22Rv1 (cell line): ENCODE measurements around the gene ASB15.

Experiments used
- H3K27ac ChIP-seq: fragments of 450-650 bp; 2 replicates; pipeline ENCODE4 v1.5.1; 2017
- ZFX ChIP-seq: fragments of 450-650 bp; IDR thresholded peaks from 2 replicates; pipeline ENCODE4 v1.6.1; 2017; ENCODE audit warnings: antibody characterized with exemption, borderline replicate concordance
- TF ChIP-seq, protein P1 (sequence below): fragments of 450-650 bp; IDR thresholded peaks from 2 replicates; pipeline ENCODE4 v1.5.1; 2017; ENCODE audit warnings: mild to moderate bottlenecking

ASB15 gene

GRCh38 chr7:123558289-123558874 is 43.2 kb upstream of the ASB15 start:
- H3K27ac ChIP-seq: peak overlapping the region; percentile 77
- TF ChIP-seq, protein P1, sequence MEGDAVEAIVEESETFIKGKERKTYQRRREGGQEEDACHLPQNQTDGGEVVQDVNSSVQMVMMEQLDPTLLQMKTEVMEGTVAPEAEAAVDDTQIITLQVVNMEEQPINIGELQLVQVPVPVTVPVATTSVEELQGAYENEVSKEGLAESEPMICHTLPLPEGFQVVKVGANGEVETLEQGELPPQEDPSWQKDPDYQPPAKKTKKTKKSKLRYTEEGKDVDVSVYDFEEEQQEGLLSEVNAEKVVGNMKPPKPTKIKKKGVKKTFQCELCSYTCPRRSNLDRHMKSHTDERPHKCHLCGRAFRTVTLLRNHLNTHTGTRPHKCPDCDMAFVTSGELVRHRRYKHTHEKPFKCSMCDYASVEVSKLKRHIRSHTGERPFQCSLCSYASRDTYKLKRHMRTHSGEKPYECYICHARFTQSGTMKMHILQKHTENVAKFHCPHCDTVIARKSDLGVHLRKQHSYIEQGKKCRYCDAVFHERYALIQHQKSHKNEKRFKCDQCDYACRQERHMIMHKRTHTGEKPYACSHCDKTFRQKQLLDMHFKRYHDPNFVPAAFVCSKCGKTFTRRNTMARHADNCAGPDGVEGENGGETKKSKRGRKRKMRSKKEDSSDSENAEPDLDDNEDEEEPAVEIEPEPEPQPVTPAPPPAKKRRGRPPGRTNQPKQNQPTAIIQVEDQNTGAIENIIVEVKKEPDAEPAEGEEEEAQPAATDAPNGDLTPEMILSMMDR: no peak
- no peak for TF ChIP-seq ZFX

DNA sequence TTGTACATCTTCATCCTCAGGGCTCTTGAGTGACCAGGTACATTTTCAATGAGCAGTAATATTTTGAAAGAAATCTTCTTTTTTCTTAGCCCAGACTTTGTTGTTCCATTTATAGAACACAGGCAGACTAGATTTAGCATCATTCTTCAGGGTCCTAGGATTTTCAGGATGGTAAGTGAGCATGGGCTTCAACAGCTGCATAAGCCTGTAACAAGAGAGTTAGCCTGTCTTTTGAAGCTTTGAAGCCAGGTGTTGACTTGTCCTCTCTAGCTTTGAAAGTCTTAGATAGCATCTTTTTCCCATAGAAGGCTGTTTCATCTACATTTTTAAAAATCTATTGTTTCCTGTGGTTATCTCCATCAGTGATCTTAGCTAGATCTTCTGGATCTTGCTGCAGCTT is 39.5 kb upstream of the ASB15 start:
- no peak overlapping the region for H3K27ac ChIP-seq
- TF ChIP-seq, protein P1: no peak
- TF ChIP-seq ZFX: no peak

DNA sequence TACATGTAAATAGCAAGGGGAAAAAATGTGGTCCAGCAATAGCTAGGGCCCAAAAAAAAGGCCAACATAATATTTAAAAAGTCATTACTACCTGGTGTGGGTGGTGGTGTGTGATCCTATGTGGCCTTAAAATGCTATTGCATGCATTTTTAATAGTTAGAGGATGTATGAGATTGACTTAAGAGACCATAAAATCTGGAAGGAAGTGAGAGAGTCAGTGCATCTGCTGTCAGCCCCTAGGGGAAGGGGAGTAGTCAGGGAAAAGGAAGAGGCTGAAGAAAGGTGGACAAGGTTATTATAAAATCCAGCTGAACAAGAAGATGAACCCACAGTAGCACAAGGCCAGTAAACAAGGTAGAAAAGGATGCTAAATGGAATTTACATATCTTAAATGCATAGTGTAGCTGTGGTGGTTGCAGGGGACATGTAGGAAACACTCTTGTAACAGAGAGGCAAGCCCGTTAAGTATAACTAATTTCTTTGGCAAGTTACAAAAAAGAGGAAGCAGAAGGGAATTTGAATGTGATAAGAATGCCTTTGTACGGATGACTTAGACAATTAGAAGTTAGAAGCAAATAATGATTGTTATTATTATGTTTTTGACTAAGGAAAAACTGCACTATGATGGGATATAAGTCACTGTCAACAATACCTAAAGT is 32.1 kb upstream of the ASB15 start:
- no peak overlapping the region for H3K27ac ChIP-seq
- TF ChIP-seq, protein P1: no peak
- no peak for TF ChIP-seq ZFX

DNA sequence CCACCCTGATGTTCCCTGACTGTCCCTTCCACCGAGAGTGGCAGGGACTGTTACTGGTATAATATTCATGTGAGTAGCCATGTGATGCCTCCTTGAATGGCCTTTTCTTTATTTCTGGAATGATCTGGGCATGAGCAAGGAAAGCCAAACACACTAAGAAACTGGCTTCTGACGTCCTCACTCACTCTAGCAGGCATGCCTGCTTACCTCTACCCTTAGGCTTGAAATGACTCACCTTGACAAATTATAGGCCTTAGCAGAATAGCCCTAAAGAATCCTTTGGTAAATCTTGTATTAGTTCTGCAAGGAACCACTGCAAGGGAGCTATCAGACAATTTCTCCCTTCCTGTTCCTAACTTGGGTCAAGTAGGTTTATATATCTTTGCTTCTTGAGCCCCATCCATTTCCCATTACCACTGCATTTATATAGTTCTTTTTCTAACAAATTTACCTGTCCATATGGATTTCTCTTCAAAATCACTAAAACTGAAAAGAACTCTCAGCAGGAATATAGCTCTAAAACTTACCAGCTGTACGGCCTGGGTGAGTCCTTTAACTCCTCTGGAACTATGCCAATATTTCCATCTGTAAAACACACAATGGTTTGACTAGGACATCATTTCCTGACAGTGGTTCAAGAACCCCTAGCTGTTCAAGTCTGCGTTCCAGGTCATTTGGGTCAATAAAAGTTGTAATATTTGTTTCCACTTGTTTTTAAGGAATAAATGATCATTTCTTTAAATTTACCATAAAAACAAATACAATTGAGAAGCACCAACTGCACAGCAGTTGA is 31.0 kb upstream of the ASB15 start:
- H3K27ac ChIP-seq: no peak overlapping the region
- TF ChIP-seq ZFX: no peak
- TF ChIP-seq, protein P1: no peak

GRCh38 chr7:123571187-123571586 is 30.4 kb upstream of the ASB15 start:
- TF ChIP-seq, protein P1: no peak
- no peak for TF ChIP-seq ZFX
- H3K27ac ChIP-seq: no peak overlapping the region

DNA sequence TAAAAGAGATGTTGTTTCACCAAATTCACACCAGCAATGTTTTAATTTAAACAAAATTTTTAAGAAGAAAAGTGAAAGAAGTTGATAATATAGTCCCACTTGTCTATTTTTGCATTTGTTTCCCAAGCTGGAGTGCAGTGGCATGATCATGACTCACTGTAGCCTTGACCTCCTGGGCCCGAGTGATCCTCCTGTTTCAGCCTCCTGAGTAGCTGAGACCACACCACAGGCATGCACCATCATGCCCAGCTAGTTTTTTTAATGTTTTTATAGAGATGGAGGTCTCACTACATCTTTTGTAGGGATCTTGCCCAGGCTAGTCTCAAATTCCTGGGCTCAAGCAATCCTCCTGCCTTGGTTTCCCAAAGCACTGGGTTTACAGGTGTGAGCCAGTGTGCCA is 29.9 kb upstream of the ASB15 start:
- no peak overlapping the region for H3K27ac ChIP-seq
- TF ChIP-seq ZFX: no peak
- TF ChIP-seq, protein P1: no peak

DNA sequence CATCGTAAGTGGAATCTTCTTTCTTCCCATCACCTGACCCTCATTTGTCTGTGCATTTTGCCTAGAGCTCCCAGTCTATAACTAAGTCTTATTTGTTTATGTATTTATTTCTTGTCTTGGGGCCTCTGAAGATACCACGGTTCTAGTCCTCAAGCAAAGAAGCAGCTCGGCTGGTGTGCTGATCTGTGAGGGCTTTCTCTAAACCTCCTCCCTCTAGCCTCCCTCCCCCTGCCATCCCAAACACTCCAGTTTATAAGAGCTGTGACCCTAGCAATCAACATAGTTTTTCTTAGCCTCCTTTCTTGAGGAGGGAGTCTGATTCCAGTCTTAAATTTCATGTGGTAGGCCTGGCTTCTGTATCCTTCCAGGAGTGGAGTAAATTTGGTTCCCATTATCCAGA is 28.3 kb upstream of the ASB15 start:
- no peak for TF ChIP-seq ZFX

More for the DNA sequence above, 28.3 kb upstream of the ASB15 start:
- no peak overlapping the region for H3K27ac ChIP-seq
